Measurements from ENCODE around the gene SPR.

Gene SPR

DNA sequence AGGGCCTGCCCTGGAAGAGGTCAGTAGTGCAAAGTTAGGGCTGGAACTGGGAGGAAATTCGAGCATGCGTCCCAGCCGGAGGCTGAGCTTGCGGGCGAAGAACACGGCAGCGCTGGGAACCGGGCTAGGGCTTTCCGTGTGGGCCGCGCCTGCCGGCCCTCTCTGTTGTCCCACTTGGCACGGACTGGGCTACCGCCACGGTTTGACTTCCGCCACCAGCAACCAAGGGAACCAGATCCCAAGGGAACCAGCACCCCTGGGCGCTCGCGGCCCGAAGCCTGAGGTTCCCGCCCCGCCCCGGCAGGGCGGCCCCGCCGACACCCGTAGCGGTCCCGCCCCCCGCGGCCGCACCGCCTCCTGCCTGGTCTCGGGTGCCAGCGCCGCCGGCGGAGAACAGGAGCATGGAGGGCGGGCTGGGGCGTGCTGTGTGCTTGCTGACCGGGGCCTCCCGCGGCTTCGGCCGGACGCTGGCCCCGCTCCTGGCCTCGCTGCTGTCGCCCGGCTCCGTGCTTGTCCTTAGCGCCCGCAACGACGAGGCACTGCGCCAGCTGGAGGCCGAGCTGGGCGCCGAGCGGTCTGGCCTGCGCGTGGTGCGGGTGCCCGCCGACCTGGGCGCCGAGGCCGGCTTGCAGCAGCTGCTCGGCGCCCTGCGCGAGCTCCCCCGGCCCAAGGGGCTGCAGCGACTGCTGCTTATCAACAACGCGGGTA is at the start of gene SPR:
Gene SPR (plus strand): TSS at position 377 of the 708 bp plus-strand sequence. CDS start 25 bp downstream, at position 402.
- Mint-ChIP-seq H3K27ac (no peak within 1 kb of the TSS), H3K9me3 (no peaks in the 10 kb centered on the region), H3K4me1 (ENCODE audit: low read depth) (peaks cover 2% of the 10 kb centered on the region), H3K4me3 (peak within 1 kb of the TSS; percentile 74), H3K27me3 (ENCODE audit: low read depth) (peaks cover 33% of the 10 kb centered on the region), H3K36me3 (ENCODE audit: low read depth) (no peaks in the 10 kb centered on the region)
- peak; percentile 74 for DNase-seq (ENCODE audit: low spot score)

GRCh38 chr2:72840066-72840465 is 47.1 kb upstream of the SPR start:
- Mint-ChIP-seq H3K27ac (no peak overlapping the region), H3K4me3 (no peak overlapping the region), H3K36me3 (ENCODE audit: low read depth) (no peaks in the 10 kb centered on the region), H3K27me3 (ENCODE audit: low read depth) (peaks cover 25% of the 10 kb centered on the region), H3K4me1 (ENCODE audit: low read depth) (peaks cover 3% of the 10 kb centered on the region), H3K9me3 (no peaks in the 10 kb centered on the region)
- DNase-seq (ENCODE audit: low spot score): no peak

GRCh38 chr2:72841462-72842125 is 45.6 kb upstream of the SPR start:
- Mint-ChIP-seq H3K27me3 (ENCODE audit: low read depth) (peaks cover 13% of the 10 kb centered on the region), H3K36me3 (ENCODE audit: low read depth) (no peaks in the 10 kb centered on the region), H3K4me1 (ENCODE audit: low read depth) (peaks cover 3% of the 10 kb centered on the region), H3K27ac (no peak overlapping the region), H3K4me3 (no peak overlapping the region), H3K9me3 (no peaks in the 10 kb centered on the region)
- no peak for DNase-seq (ENCODE audit: low spot score)

- Mint-ChIP-seq H3K36me3 (ENCODE audit: low read depth) (no peaks in the 10 kb centered on the region), H3K27ac (no peak overlapping the region), H3K4me1 (ENCODE audit: low read depth) (peaks cover 3% of the 10 kb centered on the region), H3K4me3 (no peak overlapping the region), H3K9me3 (no peaks in the 10 kb centered on the region), H3K27me3 (ENCODE audit: low read depth) (peaks cover 7% of the 10 kb centered on the region)
- DNase-seq (ENCODE audit: low spot score): no peak
Observed at GRCh38 chr2:72843301-72843700, 43.9 kb upstream of the SPR start.

DNA sequence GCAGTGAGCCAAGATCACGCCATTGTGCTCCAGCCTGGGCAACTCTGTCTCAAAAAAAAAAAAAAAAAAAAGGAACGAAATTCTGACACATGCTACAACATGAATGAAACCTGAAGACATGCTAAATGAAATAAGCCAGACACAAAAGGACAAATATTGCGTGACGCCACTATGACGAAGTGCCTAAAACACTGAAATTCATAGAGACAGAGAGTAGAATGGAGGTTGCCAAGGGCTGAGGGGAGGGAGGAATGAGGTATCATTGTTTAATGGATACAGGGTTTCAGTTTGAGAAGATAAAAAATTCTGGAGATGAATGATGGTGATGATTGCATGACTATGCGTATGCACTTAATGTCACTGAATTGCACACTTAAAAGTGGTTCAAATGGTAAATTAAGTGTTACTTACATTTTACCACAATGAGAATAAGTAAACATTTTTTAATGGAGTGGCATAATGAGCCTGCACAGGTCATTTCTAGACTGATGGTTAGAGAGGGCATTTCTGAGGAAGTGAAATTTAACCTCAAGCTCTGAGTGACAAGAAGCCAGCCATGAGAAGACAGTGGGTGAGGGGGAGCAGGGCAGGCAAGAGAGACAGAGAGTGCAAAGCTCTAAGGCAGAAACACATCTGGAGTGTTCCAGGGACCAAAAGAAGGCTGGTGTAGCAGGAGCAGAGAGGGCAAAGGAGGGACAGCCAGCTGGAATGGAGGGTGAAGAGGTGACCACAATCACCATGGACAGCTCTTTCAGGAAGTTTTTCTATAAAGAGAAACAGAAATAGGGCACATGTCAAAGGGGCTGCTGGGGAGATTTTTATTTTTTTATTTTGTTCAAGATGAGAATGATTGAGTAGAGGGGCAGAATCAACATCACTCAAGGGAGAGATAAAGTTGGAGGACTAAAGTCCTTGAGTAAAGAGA is 40.8 kb upstream of the SPR start:
- H3K27ac Mint-ChIP-seq: no peak overlapping the region
- DNase-seq (ENCODE audit: low spot score): no peak

DNA sequence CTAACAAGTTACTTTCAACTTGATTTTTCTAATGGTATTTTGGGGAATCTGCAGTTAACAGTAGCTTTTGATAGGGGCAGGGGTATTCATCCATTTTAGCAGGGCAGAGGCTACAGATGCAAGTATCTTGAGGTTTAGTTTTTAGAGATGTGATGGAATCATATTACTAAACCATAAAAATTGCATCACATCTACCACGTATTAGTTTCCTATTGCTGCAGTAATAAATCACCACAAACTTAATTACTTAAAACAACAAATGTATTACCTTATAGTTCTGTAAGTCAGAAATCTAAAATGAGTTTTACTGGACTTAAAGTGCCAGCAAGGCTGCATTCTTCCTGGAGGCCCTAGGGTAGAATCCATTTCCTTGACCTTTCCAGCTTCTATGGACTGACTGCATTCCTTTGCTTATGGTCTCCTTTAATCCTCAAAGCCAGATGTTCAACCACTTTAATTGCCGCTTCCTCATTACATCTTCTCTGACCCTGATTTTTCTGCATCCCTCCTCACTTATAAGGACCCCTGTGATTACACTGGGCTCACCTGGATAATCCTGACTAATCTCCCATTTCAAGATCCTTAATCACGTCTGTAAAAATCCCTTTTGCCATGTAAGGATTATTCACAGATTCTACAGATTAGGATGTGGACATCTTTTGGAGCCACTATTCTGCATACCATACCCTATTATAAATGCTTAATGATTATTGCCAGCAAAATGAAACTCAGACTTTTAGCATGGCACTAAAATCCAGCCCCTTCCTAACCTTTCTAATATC is 39.5 kb upstream of the SPR start:
- Mint-ChIP-seq H3K27ac (no peak overlapping the region), H3K9me3 (no peaks in the 10 kb centered on the region), H3K4me3 (no peak overlapping the region), H3K4me1 (ENCODE audit: low read depth) (peaks cover 3% of the 10 kb centered on the region), H3K27me3 (ENCODE audit: low read depth) (peaks cover 10% of the 10 kb centered on the region), H3K36me3 (ENCODE audit: low read depth) (no peaks in the 10 kb centered on the region)
- DNase-seq (ENCODE audit: low spot score): no peak

More for the DNA sequence above, 40.8 kb upstream of the SPR start:
- Mint-ChIP-seq H3K4me1 (ENCODE audit: low read depth) (peaks cover 3% of the 10 kb centered on the region), H3K9me3 (no peaks in the 10 kb centered on the region), H3K36me3 (ENCODE audit: low read depth) (no peaks in the 10 kb centered on the region), H3K27me3 (ENCODE audit: low read depth) (peaks cover 6% of the 10 kb centered on the region), H3K4me3 (no peak overlapping the region)

GRCh38 chr2:72848436-72849137 is 38.6 kb upstream of the SPR start:
- peaks cover 10% of the 10 kb centered on the region for H3K27me3 Mint-ChIP-seq (ENCODE audit: low read depth)
- H3K4me3 Mint-ChIP-seq: no peak overlapping the region
- H3K9me3 Mint-ChIP-seq: no peaks in the 10 kb centered on the region

DNA sequence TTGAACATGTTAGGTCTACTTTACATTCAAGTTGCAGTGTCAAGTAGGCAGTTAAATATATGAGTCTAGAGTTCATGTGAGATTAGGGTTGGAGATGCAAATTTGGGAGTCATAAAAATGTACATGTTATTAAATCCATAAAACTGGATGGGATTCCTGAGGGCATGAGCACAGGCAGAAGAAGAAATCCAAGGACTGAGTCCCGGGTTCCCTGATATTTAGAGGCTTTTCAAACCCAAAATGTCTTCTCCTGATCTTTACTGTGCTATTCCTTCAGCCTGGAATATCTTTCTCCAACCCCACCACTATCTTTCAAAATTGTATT is 38.1 kb upstream of the SPR start:
- no peak for DNase-seq (ENCODE audit: low spot score)
- H3K27ac Mint-ChIP-seq: no peak overlapping the region
- H3K4me1 Mint-ChIP-seq (ENCODE audit: low read depth): peaks cover 3% of the 10 kb centered on the region
- H3K4me3 Mint-ChIP-seq: no peak overlapping the region
- H3K9me3 Mint-ChIP-seq: no peaks in the 10 kb centered on the region
- H3K36me3 Mint-ChIP-seq (ENCODE audit: low read depth): no peaks in the 10 kb centered on the region
- peaks cover 10% of the 10 kb centered on the region for H3K27me3 Mint-ChIP-seq (ENCODE audit: low read depth)

More at GRCh38 chr2:72848436-72849137, 38.6 kb upstream of the SPR start:
- Mint-ChIP-seq H3K36me3 (ENCODE audit: low read depth) (no peaks in the 10 kb centered on the region), H3K4me1 (ENCODE audit: low read depth) (peaks cover 3% of the 10 kb centered on the region), H3K27ac (no peak overlapping the region)
- DNase-seq (ENCODE audit: low spot score): no peak

- no peak for DNase-seq (ENCODE audit: low spot score)
- Mint-ChIP-seq H3K9me3 (no peaks in the 10 kb centered on the region), H3K27me3 (ENCODE audit: low read depth) (peaks cover 23% of the 10 kb centered on the region)
Observed at GRCh38 chr2:72851333-72851732, 35.9 kb upstream of the SPR start.

GRCh38 chr2:72859831-72860262 is 27.4 kb upstream of the SPR start:
- H3K27ac Mint-ChIP-seq: no peak overlapping the region
- H3K36me3 Mint-ChIP-seq (ENCODE audit: low read depth): no peaks in the 10 kb centered on the region
- peak; percentile 28 for DNase-seq (ENCODE audit: low spot score)
- no peak overlapping the region for H3K4me3 Mint-ChIP-seq
- no peaks in the 10 kb centered on the region for H3K9me3 Mint-ChIP-seq
- H3K27me3 Mint-ChIP-seq (ENCODE audit: low read depth): peaks cover 59% of the 10 kb centered on the region
- H3K4me1 Mint-ChIP-seq (ENCODE audit: low read depth): peaks cover 11% of the 10 kb centered on the region

More at GRCh38 chr2:72851333-72851732, 35.9 kb upstream of the SPR start:
- Mint-ChIP-seq H3K36me3 (ENCODE audit: low read depth) (no peaks in the 10 kb centered on the region), H3K4me3 (no peak overlapping the region), H3K4me1 (ENCODE audit: low read depth) (no peaks in the 10 kb centered on the region), H3K27ac (no peak overlapping the region)

DNA sequence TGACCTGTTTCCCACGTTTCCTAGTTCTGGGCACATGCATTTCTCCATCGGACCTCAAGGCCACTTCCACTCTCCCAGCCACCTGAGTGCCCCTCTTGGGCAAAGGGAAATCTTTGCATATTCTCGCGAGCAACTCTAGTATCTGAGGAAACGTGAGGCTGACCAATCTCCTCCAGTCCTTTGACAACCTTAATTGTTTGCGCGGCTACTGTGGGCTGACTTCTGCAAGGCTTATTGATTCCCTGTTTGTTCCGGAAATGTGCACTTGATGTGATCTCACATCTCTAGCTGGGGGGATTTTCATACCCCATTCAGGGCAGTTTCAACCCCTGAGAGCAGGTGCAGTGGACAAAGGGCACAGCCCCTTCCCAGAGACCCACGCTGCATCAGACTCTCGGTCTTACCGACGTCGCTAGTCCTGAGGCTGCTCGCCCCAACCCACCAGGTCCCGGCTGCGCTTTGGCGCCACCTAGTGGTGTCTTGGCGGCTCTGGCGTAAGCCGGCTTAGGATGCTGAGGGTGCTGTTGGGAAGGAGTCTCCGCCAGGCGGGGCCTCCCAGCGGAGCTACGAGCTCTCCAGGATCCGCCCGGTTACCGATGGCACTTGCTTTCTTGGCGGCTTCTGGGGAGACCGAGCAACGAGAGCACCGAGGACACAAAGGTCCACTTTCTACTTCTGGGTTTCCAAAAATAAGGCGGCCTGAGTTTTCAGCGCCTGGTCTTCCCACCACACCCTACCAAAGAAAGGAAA is 24.8 kb upstream of the SPR start:
- peaks cover 46% of the 10 kb centered on the region for H3K27me3 Mint-ChIP-seq (ENCODE audit: low read depth)
- H3K4me3 Mint-ChIP-seq: peak overlapping the region; percentile 78
- H3K4me1 Mint-ChIP-seq (ENCODE audit: low read depth): peaks cover 11% of the 10 kb centered on the region
- no peaks in the 10 kb centered on the region for H3K9me3 Mint-ChIP-seq
- DNase-seq (ENCODE audit: low spot score): peak; percentile 85
- H3K36me3 Mint-ChIP-seq (ENCODE audit: low read depth): no peaks in the 10 kb centered on the region
- H3K27ac Mint-ChIP-seq: no peak overlapping the region

GRCh38 chr2:72863046-72863445 is 24.2 kb upstream of the SPR start:
- no peaks in the 10 kb centered on the region for H3K36me3 Mint-ChIP-seq (ENCODE audit: low read depth)
- H3K4me3 Mint-ChIP-seq: peak overlapping the region; percentile 78
- no peak overlapping the region for H3K27ac Mint-ChIP-seq
- H3K4me1 Mint-ChIP-seq (ENCODE audit: low read depth): peaks cover 11% of the 10 kb centered on the region
- no peaks in the 10 kb centered on the region for H3K9me3 Mint-ChIP-seq
- DNase-seq (ENCODE audit: low spot score): no peak
- peaks cover 45% of the 10 kb centered on the region for H3K27me3 Mint-ChIP-seq (ENCODE audit: low read depth)
